ENCODE measurements around the gene ITGB3.

GRCh38 chr17:47222047-47222446 lies 31.6 kb upstream of the ITGB3 start:
- no peak for TF ChIP-seq CTCF (IDR thresholded peaks at IDR 0.05; ENCODE audit: borderline replicate concordance, extremely low read depth, low read length, poor library complexity, severe bottlenecking)
- TF ChIP-seq EZH2 (IDR thresholded peaks at IDR 0.05; ENCODE audit: borderline replicate concordance, low read depth, low read length, severe bottlenecking) = no peak
